ENCODE measurements around the gene ZNF793. TPM values are rescaled to one million over a fixed set of nuclear protein-coding genes. Genes with fewer than 3 reads are reported as not detected.

The ZNF793 gene
- total and polyA plus RNA-seq, 9 of the 15 experiments (the other 6 are each of a cell fraction or from before 2014, with no cell fraction given): 0.02 to 0.04 (median 0.03) TPM; not detected in 6

DNA sequence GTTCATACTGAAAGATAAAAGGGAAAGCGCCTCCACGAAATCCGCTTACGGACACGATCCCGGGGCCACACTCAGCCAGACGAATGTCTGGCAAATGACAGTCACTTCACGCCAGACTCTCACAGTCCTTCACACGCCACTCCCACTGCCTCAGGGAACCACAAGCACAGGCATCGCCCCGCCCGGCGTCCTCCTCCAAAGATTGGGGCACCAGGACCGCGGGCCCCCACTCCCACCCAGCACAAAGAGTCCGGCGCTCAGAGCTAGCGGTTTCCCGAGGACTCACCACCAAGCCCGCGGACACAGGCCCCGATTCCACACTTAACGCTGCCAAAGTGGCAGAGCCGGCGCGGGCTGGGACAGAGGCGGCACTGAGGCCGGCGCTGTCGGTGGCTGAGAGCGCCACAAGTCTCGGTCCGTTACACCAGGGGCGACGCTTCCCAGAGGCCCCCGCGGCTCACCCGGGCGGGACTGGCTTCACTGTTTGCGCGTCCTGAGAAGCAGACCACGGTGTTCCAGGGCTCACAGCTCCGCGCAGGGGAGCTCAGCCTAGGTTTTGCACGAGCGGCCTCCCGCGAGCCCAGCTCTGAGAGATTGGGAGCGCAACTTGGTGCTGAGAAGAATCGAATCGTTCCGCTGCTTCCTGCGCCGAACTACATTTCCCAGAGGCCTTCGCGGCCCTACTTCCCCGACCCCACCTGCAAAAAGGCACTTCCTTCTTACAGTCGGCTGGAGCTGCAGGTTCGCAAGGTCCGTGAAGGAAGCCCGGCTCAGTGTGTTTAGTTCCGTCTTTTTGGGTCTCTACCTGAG is 39.7 kb upstream of the ZNF793 start, which contains the start of gene ZNF569 (continued):
- TF ChIP-seq, protein P1, sequence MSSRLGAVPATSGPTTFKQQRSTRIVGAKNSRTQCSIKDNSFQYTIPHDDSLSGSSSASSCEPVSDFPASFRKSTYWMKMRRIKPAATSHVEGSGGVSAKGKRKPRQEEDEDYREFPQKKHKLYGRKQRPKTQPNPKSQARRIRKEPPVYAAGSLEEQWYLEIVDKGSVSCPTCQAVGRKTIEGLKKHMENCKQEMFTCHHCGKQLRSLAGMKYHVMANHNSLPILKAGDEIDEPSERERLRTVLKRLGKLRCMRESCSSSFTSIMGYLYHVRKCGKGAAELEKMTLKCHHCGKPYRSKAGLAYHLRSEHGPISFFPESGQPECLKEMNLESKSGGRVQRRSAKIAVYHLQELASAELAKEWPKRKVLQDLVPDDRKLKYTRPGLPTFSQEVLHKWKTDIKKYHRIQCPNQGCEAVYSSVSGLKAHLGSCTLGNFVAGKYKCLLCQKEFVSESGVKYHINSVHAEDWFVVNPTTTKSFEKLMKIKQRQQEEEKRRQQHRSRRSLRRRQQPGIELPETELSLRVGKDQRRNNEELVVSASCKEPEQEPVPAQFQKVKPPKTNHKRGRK (tag; IDR thresholded peaks at IDR 0.05): no peak
- TF ChIP-seq, protein P2, sequence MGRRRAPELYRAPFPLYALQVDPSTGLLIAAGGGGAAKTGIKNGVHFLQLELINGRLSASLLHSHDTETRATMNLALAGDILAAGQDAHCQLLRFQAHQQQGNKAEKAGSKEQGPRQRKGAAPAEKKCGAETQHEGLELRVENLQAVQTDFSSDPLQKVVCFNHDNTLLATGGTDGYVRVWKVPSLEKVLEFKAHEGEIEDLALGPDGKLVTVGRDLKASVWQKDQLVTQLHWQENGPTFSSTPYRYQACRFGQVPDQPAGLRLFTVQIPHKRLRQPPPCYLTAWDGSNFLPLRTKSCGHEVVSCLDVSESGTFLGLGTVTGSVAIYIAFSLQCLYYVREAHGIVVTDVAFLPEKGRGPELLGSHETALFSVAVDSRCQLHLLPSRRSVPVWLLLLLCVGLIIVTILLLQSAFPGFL (CRISPR knock-in tag; IDR thresholded peaks at IDR 0.05): no peak
- TF ChIP-seq HMGN3 (IDR thresholded peaks at IDR 0.05; ENCODE audit: borderline replicate concordance, extremely low read depth, insufficient read length, low read depth, low read length): no peak
- TF ChIP-seq KLF13 (tag; IDR thresholded peaks at IDR 0.05; ENCODE audit: borderline replicate concordance, low read depth): no peak
- TF ChIP-seq, protein P3, sequence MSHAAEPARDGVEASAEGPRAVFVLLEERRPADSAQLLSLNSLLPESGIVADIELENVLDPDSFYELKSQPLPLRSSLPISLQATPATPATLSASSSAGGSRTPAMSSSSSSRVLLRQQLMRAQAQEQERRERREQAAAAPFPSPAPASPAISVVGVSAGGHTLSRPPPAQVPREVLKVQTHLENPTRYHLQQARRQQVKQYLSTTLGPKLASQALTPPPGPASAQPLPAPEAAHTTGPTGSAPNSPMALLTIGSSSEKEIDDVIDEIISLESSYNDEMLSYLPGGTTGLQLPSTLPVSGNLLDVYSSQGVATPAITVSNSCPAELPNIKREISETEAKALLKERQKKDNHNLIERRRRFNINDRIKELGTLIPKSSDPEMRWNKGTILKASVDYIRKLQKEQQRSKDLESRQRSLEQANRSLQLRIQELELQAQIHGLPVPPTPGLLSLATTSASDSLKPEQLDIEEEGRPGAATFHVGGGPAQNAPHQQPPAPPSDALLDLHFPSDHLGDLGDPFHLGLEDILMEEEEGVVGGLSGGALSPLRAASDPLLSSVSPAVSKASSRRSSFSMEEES (CRISPR knock-in tag; IDR thresholded peaks at IDR 0.05): no peak
- no peak for TF ChIP-seq RBM17 (IDR thresholded peaks at IDR 0.05; ENCODE audit: borderline replicate concordance, low read depth, low read length)
- TF ChIP-seq SMAD3 (CRISPR knock-in tag; conservative IDR thresholded peaks at IDR 0.05): no peak
- TF ChIP-seq CBX8 (IDR thresholded peaks at IDR 0.05; ENCODE audit: borderline replicate concordance, extremely low read depth, low read depth, low read length, poor library complexity, severe bottlenecking): no peak
- no peak for TF ChIP-seq HEY1 (CRISPR knock-in tag; IDR thresholded peaks at IDR 0.05; ENCODE audit: borderline replicate concordance)
- no peak for TF ChIP-seq ILK (tag; IDR thresholded peaks at IDR 0.05; ENCODE audit: borderline replicate concordance, low read depth)
- TF ChIP-seq ZNF184 (CRISPR knock-in tag; IDR thresholded peaks at IDR 0.05): no peak
- peak; percentile 69; the same call in 1 of the 2 replicates for TF ChIP-seq ELF2 (CRISPR knock-in tag; IDR thresholded peaks at IDR 0.05)
- TF ChIP-seq, protein P4, sequence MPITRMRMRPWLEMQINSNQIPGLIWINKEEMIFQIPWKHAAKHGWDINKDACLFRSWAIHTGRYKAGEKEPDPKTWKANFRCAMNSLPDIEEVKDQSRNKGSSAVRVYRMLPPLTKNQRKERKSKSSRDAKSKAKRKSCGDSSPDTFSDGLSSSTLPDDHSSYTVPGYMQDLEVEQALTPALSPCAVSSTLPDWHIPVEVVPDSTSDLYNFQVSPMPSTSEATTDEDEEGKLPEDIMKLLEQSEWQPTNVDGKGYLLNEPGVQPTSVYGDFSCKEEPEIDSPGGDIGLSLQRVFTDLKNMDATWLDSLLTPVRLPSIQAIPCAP (CRISPR knock-in tag; IDR thresholded peaks at IDR 0.05; ENCODE audit: borderline replicate concordance): no peak
- TF ChIP-seq, protein P5, sequence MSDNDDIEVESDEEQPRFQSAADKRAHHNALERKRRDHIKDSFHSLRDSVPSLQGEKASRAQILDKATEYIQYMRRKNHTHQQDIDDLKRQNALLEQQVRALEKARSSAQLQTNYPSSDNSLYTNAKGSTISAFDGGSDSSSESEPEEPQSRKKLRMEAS (CRISPR knock-in tag; IDR thresholded peaks at IDR 0.05): no peak
- TF ChIP-seq ZBTB17 (CRISPR knock-in tag; IDR thresholded peaks at IDR 0.05): no peak
- peak; percentile 85 for TF ChIP-seq NR2C1 (IDR thresholded peaks at IDR 0.05)
- peak; percentile 95 for TF ChIP-seq NR2C1 (tag; IDR thresholded peaks at IDR 0.05)
- no peak for TF ChIP-seq ZNF79 (CRISPR knock-in tag; IDR thresholded peaks at IDR 0.05; ENCODE audit: low read depth)

Data from K562 (cell line).